Calu3 (cell line): ENCODE results near the gene TRIM32. TPM values are rescaled to one million over a fixed set of nuclear protein-coding genes. Genes with fewer than 3 reads are reported as not detected.

Experiments used
- Bru-seq: library from RNA; stranded (reverse); fragments of 400-500 nt; gene quantifications from one replicate; lab custom pipeline; 2021; lab: Mats Ljungman, UMichigan
- BruChase-seq, 2 experiments: library from RNA; stranded (reverse); fragments of 400-500 nt; gene quantifications; one replicate each; lab custom pipeline; 2021; lab: Mats Ljungman, UMichigan
- BruUV-seq: library from RNA; stranded (reverse); fragments of 400-500 nt; replicated peaks from 2 replicates; lab custom pipeline; 2021; lab: Mats Ljungman, UMichigan
- CTCF ChIA-PET: fragments of 300-600 bp; sonication (Branson Sonifier 250); formaldehyde crosslinking; loops from one replicate; lab custom pipeline; 2022; ENCODE audit warnings: antibody characterized with exemption; lab: Charles Lee
- DNase-seq: peaks from one replicate; pipeline ENCODE4 v3.0.0; 2022
- H3K27ac Mint-ChIP-seq: one replicate; pipeline ENCODE4 v1.8.0; 2022; ENCODE audit warnings: mixed read lengths; ENCODE audit not compliant: unreplicated experiment
- H3K27me3 Mint-ChIP-seq: one replicate; pipeline ENCODE4 v1.8.0; 2022; ENCODE audit warnings: mixed read lengths; ENCODE audit not compliant: unreplicated experiment
- H3K36me3 Mint-ChIP-seq: one replicate; pipeline ENCODE4 v1.8.0; 2022; ENCODE audit warnings: mild to moderate bottlenecking, moderate library complexity, mixed read lengths; ENCODE audit not compliant: insufficient read depth, unreplicated experiment
- H3K4me1 Mint-ChIP-seq: one replicate; pipeline ENCODE4 v1.8.0; 2022; ENCODE audit warnings: mild to moderate bottlenecking, low read depth, mixed read lengths; ENCODE audit not compliant: unreplicated experiment
- H3K4me3 Mint-ChIP-seq: one replicate; pipeline ENCODE4 v1.8.0; 2022; ENCODE audit warnings: mild to moderate bottlenecking, low read depth, moderate library complexity, mixed read lengths; ENCODE audit not compliant: unreplicated experiment
- H3K9me3 Mint-ChIP-seq: one replicate; pipeline ENCODE4 v1.8.0; 2022; ENCODE audit warnings: low read depth, mixed read lengths; ENCODE audit not compliant: unreplicated experiment
- intact Hi-C: fragments of 100-400 bp; cut with micrococcal nuclease; formaldehyde crosslinking; loops from one replicate; pipeline ENCODE4 v1.10.0; 2022; ENCODE audit not compliant: unreplicated experiment
- long read RNA-seq: library from polyadenylated mRNA; stranded (forward); transcript quantifications from one replicate; pipeline ENCODE4 v2.0.0, GENCODE V29; 2022
- total RNA-seq: library from RNA; stranded (reverse); gene quantifications from 2 replicates; pipeline ENCODE4 v1.2.3, GENCODE V29; 2022
- TF ChIP-seq, protein P1 (sequence below): fragments of 200-600 bp; IDR thresholded peaks from one replicate; pipeline ENCODE4 v1.8.0; 2022; ENCODE audit warnings: antibody characterized with exemption; ENCODE audit not compliant: unreplicated experiment

TRIM32 gene, protein sequence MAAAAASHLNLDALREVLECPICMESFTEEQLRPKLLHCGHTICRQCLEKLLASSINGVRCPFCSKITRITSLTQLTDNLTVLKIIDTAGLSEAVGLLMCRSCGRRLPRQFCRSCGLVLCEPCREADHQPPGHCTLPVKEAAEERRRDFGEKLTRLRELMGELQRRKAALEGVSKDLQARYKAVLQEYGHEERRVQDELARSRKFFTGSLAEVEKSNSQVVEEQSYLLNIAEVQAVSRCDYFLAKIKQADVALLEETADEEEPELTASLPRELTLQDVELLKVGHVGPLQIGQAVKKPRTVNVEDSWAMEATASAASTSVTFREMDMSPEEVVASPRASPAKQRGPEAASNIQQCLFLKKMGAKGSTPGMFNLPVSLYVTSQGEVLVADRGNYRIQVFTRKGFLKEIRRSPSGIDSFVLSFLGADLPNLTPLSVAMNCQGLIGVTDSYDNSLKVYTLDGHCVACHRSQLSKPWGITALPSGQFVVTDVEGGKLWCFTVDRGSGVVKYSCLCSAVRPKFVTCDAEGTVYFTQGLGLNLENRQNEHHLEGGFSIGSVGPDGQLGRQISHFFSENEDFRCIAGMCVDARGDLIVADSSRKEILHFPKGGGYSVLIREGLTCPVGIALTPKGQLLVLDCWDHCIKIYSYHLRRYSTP
- total RNA-seq (8.6 and 9.3 TPM in 2 replicates), Bru-seq, nascent RNA (percentile 59 among the genes with signal in this experiment), BruChase-seq, experiment 1, labeled RNA remaining after a 6-hour chase (percentile 48 among the genes with signal in this experiment), BruChase-seq, experiment 2, labeled RNA remaining after a 2-hour chase (percentile 61 among the genes with signal in this experiment)
- long read RNA-seq, transcript TRIM32-203 (2 exons, 3,717 nt) = minor isoform, 5 of 11 reads
- long read RNA-seq, transcript TRIM32-201 (2 exons, 3,688 nt) = major isoform, 6 of 11 reads
- long read RNA-seq, partial matches to known transcripts = 0 of 11 reads
- long read RNA-seq, other reads (novel, unspliced or antisense) = 0 of 11 reads

DNA sequence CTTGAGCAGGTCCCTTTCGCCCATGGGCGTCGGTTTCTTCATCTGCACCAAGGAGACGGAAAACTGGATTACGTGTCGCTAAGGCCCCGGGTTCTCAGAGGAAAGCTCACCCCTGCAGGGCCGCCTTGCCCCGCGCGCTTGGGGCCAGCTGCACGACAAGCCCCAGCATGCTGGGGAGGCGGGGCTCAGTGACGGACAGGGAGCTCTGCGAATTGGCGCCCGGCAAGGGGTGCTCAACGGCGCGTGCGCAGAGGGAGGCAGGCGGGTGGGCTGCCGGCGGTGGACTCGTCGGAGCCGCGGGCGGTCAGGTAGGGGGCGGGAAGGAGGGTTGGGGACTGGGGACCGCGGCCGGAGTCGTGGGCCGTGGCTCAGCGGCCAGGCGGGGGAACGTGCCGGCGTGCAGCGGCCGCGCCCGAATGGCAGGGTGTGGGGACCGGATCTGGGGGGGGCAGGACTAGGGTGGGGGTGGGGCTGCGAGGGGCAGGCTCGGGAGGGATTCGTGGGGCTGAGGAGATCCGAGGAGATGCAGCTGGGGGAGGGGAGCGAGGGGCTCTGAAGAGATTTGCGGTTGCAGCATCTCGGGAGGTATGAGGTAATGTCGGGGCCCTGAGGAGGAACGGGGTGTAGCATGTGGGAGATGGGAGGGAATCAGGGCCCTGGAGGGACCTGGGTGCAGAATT, at the start of gene TRIM32:
TRIM32 (plus strand) TSS at position 232 of the 680 bp plus-strand sequence. CDS start 10,438 bp downstream, outside the sequence.
- DNase-seq = peak; percentile 81
- peaks cover 12% of the 10 kb centered on the region for H3K4me1 Mint-ChIP-seq
- intact Hi-C loops = no loop called here
- H3K4me3 Mint-ChIP-seq = peak within 1 kb of the TSS; percentile 69
- peaks cover 16% of the 10 kb centered on the region for H3K27me3 Mint-ChIP-seq
- peak within 1 kb of the TSS; percentile 35 for H3K27ac Mint-ChIP-seq
- H3K36me3 Mint-ChIP-seq = peaks cover 12% of the 10 kb centered on the region
- CTCF ChIA-PET = no interaction called here
- TF ChIP-seq, protein P1, sequence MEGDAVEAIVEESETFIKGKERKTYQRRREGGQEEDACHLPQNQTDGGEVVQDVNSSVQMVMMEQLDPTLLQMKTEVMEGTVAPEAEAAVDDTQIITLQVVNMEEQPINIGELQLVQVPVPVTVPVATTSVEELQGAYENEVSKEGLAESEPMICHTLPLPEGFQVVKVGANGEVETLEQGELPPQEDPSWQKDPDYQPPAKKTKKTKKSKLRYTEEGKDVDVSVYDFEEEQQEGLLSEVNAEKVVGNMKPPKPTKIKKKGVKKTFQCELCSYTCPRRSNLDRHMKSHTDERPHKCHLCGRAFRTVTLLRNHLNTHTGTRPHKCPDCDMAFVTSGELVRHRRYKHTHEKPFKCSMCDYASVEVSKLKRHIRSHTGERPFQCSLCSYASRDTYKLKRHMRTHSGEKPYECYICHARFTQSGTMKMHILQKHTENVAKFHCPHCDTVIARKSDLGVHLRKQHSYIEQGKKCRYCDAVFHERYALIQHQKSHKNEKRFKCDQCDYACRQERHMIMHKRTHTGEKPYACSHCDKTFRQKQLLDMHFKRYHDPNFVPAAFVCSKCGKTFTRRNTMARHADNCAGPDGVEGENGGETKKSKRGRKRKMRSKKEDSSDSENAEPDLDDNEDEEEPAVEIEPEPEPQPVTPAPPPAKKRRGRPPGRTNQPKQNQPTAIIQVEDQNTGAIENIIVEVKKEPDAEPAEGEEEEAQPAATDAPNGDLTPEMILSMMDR = no peak
- no TSS peak for BruUV-seq
- no peaks in the 10 kb centered on the region for H3K9me3 Mint-ChIP-seq

DNA sequence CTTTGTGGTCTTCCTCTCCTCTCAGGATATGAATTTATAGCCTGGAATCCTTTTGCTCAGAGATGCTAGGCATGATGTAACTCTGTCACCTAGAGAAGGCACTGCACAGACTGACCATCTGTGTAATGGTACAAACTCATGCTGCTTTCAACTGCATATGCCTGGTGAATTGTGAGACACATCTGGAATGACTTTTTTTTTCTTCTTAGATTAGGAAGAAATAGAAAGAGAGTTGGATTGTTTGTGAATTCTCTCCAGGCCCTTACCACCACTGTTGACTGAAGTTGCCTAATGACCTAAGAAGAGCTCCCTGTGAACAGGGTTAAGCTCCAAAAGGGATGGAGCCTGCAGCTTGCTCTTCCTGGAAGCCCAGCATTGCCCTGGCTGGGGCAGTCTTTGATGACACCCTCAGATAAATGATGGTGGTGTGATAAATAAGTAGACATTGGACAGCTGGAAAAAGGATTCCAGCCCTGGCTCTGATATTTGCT, 47.8 kb upstream of the TRIM32 start:
- Mint-ChIP-seq H3K27ac (no peak overlapping the region), H3K36me3 (no peaks in the 10 kb centered on the region), H3K27me3 (no peaks in the 10 kb centered on the region), H3K4me1 (no peaks in the 10 kb centered on the region), H3K4me3 (no peak overlapping the region), H3K9me3 (no peaks in the 10 kb centered on the region)
- CTCF ChIA-PET = no interaction called here
- TF ChIP-seq, protein P1 = no peak
- intact Hi-C loops = no loop called here
- no TSS peak for BruUV-seq
- DNase-seq = no peak

DNA sequence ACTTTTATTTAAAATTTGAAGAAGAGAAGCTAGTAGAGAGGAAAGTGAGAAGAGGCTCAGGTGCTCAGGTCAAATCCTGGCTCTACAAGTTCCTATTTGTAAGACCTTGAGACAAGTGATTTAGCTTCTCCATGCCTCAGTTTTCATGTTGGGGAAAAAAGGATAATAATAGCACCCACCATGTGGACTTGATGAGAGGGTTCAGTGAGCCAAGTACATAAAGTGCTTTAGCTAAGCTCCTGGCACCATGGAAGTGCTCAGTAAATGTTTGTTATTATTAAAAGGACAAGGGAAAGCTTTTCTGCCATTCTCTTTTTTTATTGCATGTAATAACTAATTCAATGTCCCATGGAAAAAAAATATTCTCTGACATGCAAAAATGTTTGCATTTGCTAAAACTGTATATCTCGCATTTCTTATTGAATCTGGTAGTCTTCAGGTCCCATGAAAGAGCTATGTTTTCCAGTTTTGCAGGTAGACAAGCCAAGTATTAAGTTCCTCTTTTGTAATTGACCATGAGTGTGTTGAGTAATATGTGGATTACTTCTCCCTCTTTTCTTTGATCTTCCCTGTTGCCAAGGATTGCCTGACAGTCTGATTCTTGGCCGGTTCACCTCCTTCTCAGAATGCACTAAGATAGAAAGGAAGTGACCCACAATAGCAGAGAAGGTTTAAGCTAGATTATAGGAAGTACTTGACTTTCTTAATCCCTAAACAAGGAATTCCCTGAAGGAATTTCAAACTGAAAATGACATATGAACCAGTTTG, 45.6 kb upstream of the TRIM32 start:
- no peaks in the 10 kb centered on the region for H3K9me3 Mint-ChIP-seq
- TF ChIP-seq, protein P1 = no peak
- no peaks in the 10 kb centered on the region for H3K36me3 Mint-ChIP-seq
- intact Hi-C loops = no loop called here
- CTCF ChIA-PET = no interaction called here
- H3K4me1 Mint-ChIP-seq = no peaks in the 10 kb centered on the region
- BruUV-seq = no TSS peak
- H3K4me3 Mint-ChIP-seq = no peak overlapping the region
- no peak overlapping the region for H3K27ac Mint-ChIP-seq
- no peak for DNase-seq
- H3K27me3 Mint-ChIP-seq = peaks cover 2% of the 10 kb centered on the region
